PC-9 (cell line): Measurements from ENCODE around the gene RTN4RL1. TPM values are rescaled to one million over a fixed set of nuclear protein-coding genes. Genes with fewer than 3 reads are reported as not detected.

ENCODE experiments used
- BruUV-seq: library from RNA; stranded (reverse); fragments of 400-500 nt; replicated peaks from 2 replicates; lab custom pipeline; 2021; lab: Mats Ljungman, UMichigan
- CTCF ChIA-PET: fragments of 300-600 bp; sonication (Branson Sonifier 250); formaldehyde crosslinking; loops from one replicate; lab custom pipeline; 2022; ENCODE audit warnings: antibody characterized with exemption; lab: Charles Lee
- POLR2A ChIA-PET: fragments of 300-600 bp; sonication (Branson Sonifier 250); formaldehyde crosslinking; loops from one replicate; lab custom pipeline; 2022; ENCODE audit warnings: antibody characterized with exemption; ENCODE audit not compliant: unreplicated experiment; lab: Charles Lee
- DNase-seq, 2 experiments: peaks; one replicate each; pipeline versions ENCODE4 v3.0.0 to v3.0.0-alpha.2; 2015 to 2022; ENCODE audit warnings: mixed read lengths in 1 of 2
- H2AFZ ChIP-seq: fragments of 200-600 bp; sonication (generic); 2 replicates; pipeline ENCODE4 v1.8.1; 2017; ENCODE audit warnings: antibody characterized with exemption
- H3F3A ChIP-seq: fragments of 200-600 bp; sonication (generic); 2 replicates; pipeline ENCODE4 v1.8.1; 2017; ENCODE audit warnings: antibody characterized with exemption, mild to moderate bottlenecking, low read depth; ENCODE audit not compliant: insufficient read depth
- H3K27ac ChIP-seq: fragments of 200-600 bp; sonication (generic); 2 replicates; pipeline ENCODE4 v1.6.1; 2016; ENCODE audit warnings: mixed run types
- H3K27me3 ChIP-seq: fragments of 200-600 bp; sonication (generic); 2 replicates; pipeline ENCODE4 v1.6.1; 2016; ENCODE audit warnings: low read depth, mixed run types; ENCODE audit not compliant: insufficient read depth
- H3K36me3 ChIP-seq: fragments of 200-600 bp; sonication (generic); 2 replicates; pipeline ENCODE4 v1.6.1; 2016; ENCODE audit warnings: low read depth, mixed run types
- H3K4me1 ChIP-seq: fragments of 200-600 bp; sonication (generic); replicated peaks from 2 replicates; pipeline ENCODE4 v1.6.1; 2016; ENCODE audit warnings: mixed run types; ENCODE audit not compliant: insufficient read depth
- H3K4me2 ChIP-seq: fragments of 200-600 bp; sonication (generic); 2 replicates; pipeline ENCODE4 v1.6.1; 2017; ENCODE audit warnings: mixed run types
- H3K4me3 ChIP-seq: fragments of 200-600 bp; sonication (generic); 2 replicates; pipeline ENCODE4 v1.6.1; 2016; ENCODE audit warnings: mixed run types
- H3K79me2 ChIP-seq: fragments of 200-600 bp; sonication (generic); 2 replicates; pipeline ENCODE4 v1.6.1; 2017; ENCODE audit warnings: low read depth, mixed run types
- H3K9me2 ChIP-seq: fragments of 200-600 bp; sonication (generic); 2 replicates; pipeline ENCODE4 v1.8.1; 2017; ENCODE audit warnings: mild to moderate bottlenecking; ENCODE audit not compliant: insufficient read depth
- H3K9me3 ChIP-seq: fragments of 200-600 bp; sonication (generic); 2 replicates; pipeline ENCODE4 v1.8.1; 2016; ENCODE audit warnings: low read depth; ENCODE audit not compliant: insufficient read depth
- H4K20me1 ChIP-seq: fragments of 200-600 bp; sonication (generic); 2 replicates; pipeline ENCODE4 v1.8.1; 2017; ENCODE audit not compliant: insufficient read depth
- EZH2 ChIP-seq: fragments of 200-600 bp; sonication (generic); IDR thresholded peaks from 2 replicates; pipeline ENCODE4 v1.8.0; 2017; ENCODE audit warnings: antibody characterized with exemption, low read depth
- intact Hi-C: fragments of 100-400 bp; cut with micrococcal nuclease; formaldehyde crosslinking; loops from one replicate; pipeline ENCODE4 v1.10.0; 2022; ENCODE audit not compliant: unreplicated experiment
- total RNA-seq: library from RNA; stranded (reverse); gene quantifications from 2 replicates; pipeline ENCODE4 v1.2.3, GENCODE V29; 2021
- TF ChIP-seq, protein P1 (sequence below): fragments of 200-600 bp; sonication (generic); conservative IDR thresholded peaks from 2 replicates; pipeline ENCODE4 v1.6.1; 2017; ENCODE audit warnings: mixed run types, antibody characterized with exemption, mild to moderate bottlenecking, moderate library complexity

Gene RTN4RL1
- total RNA-seq, 1 experiment from 2014 or later: 0.13 TPM

GRCh38 chr17:1915889-1916288 lies 109.2 kb downstream of the RTN4RL1 start:
- no peaks in the 10 kb centered on the region for H3K9me2 ChIP-seq
- H3K27me3 ChIP-seq: no peaks in the 10 kb centered on the region; the same call in 1 of the 2 replicates
- H3K79me2 ChIP-seq: no peaks in the 10 kb centered on the region
- no TSS peak for BruUV-seq
- no peak for TF ChIP-seq EZH2
- TF ChIP-seq, protein P1, sequence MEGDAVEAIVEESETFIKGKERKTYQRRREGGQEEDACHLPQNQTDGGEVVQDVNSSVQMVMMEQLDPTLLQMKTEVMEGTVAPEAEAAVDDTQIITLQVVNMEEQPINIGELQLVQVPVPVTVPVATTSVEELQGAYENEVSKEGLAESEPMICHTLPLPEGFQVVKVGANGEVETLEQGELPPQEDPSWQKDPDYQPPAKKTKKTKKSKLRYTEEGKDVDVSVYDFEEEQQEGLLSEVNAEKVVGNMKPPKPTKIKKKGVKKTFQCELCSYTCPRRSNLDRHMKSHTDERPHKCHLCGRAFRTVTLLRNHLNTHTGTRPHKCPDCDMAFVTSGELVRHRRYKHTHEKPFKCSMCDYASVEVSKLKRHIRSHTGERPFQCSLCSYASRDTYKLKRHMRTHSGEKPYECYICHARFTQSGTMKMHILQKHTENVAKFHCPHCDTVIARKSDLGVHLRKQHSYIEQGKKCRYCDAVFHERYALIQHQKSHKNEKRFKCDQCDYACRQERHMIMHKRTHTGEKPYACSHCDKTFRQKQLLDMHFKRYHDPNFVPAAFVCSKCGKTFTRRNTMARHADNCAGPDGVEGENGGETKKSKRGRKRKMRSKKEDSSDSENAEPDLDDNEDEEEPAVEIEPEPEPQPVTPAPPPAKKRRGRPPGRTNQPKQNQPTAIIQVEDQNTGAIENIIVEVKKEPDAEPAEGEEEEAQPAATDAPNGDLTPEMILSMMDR: no peak
- no peak overlapping the region for H3K4me2 ChIP-seq
- H3K4me3 ChIP-seq: no peak overlapping the region
- POLR2A ChIA-PET: no interaction called here
- H4K20me1 ChIP-seq: no peaks in the 10 kb centered on the region
- no peaks in the 10 kb centered on the region for H3F3A ChIP-seq
- intact Hi-C loops: no loop called here
- no peak overlapping the region for H3K27ac ChIP-seq
- CTCF ChIA-PET: no interaction called here
- H3K4me1 ChIP-seq: no peaks in the 10 kb centered on the region
- no peaks in the 10 kb centered on the region for H3K9me3 ChIP-seq
- no peak overlapping the region for H2AFZ ChIP-seq
- no peaks in the 10 kb centered on the region for H3K36me3 ChIP-seq
- no peak for DNase-seq

- H3K27me3 ChIP-seq: no peaks in the 10 kb centered on the region; the same call in 1 of the 2 replicates
- H3F3A ChIP-seq: no peaks in the 10 kb centered on the region; the same call in 1 of the 2 replicates
- no peaks in the 10 kb centered on the region for H3K36me3 ChIP-seq
- no peak overlapping the region for H3K4me2 ChIP-seq
- no peak overlapping the region for H3K27ac ChIP-seq
- TF ChIP-seq EZH2: no peak
- TF ChIP-seq, protein P1: no peak
- no peaks in the 10 kb centered on the region for H3K79me2 ChIP-seq
- CTCF ChIA-PET: interaction anchor here (0.6 kb wide), 2 partner anchors 115 to 273 kb away, joined by 3 read pairs; no protein-coding TSS in a partner anchor
- intact Hi-C loops: no loop called here
- no peaks in the 10 kb centered on the region for H3K9me2 ChIP-seq
- H3K4me3 ChIP-seq: no peak overlapping the region
- no peaks in the 10 kb centered on the region for H3K9me3 ChIP-seq
- H4K20me1 ChIP-seq: no peaks in the 10 kb centered on the region
- BruUV-seq: no TSS peak
- H2AFZ ChIP-seq: no peak overlapping the region
- peaks cover 5% of the 10 kb centered on the region; the same call in 1 of the 2 replicates for H3K4me1 ChIP-seq
- DNase-seq: no peak
- POLR2A ChIA-PET: no interaction called here
Measured at GRCh38 chr17:1914661-1915083, 110.5 kb downstream of the RTN4RL1 start.

GRCh38 chr17:1913702-1914101 lies 111.4 kb downstream of the RTN4RL1 start:
- H3K9me3 ChIP-seq: no peaks in the 10 kb centered on the region
- ChIA-PET CTCF (no interaction called here), POLR2A (no interaction called here)
- TF ChIP-seq, protein P1: no peak
- no peak for TF ChIP-seq EZH2
- H3K36me3 ChIP-seq: no peaks in the 10 kb centered on the region
- no peaks in the 10 kb centered on the region for H3K79me2 ChIP-seq
- no peak overlapping the region for H3K4me2 ChIP-seq
- no peaks in the 10 kb centered on the region for H4K20me1 ChIP-seq
- H3K27ac ChIP-seq: no peak overlapping the region
- no TSS peak for BruUV-seq
- H3F3A ChIP-seq: no peaks in the 10 kb centered on the region; the same call in none of the 2 replicates
- H3K4me3 ChIP-seq: no peak overlapping the region
- DNase-seq: no peak
- H3K9me2 ChIP-seq: no peaks in the 10 kb centered on the region
- H3K27me3 ChIP-seq: no peaks in the 10 kb centered on the region; the same call in 1 of the 2 replicates
- intact Hi-C loops: no loop called here
- peaks cover 12% of the 10 kb centered on the region; the same call in 1 of the 2 replicates for H3K4me1 ChIP-seq
- H2AFZ ChIP-seq: no peak overlapping the region
